Measurements from ENCODE around the gene GTF3C1.

Gene GTF3C1

DNA sequence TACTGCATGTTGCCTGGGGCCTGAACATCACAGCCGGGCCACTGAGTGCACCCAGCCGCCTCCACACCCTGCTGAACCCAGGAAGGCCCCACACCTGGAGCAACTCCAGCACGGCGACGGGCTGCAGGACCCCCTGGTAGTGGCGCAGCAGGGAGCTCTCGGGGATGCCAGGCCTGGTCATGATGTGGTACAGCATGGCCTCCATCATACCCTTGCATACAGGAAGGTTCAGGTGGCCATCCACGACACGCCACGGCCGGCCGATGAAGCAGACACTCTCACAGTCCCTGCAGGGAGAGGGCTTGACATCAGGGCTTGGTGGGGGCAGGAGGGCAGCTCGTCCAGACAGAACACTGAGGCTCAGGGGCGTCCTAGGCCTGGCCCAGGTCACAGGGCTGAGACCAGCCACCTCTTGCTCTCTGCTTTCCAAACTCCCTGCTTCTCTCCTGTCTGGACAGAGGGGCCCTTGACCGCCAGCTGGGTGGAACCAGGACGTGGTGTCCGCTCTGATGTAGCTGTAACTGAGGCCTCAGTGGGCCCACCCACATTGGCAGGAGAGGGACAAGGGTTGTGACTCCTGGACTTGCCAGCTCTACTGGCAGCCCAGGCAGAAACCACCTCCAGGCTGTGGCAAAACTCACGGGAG, 87.4 kb downstream of the GTF3C1 start:
- TF ChIP-seq SNAI2 (CRISPR knock-in tag; IDR thresholded peaks at IDR 0.05) (no peak), TCF4 (CRISPR knock-in tag; IDR thresholded peaks at IDR 0.05; ENCODE audit: borderline replicate concordance) (no peak), ZC3H10 (CRISPR knock-in tag; IDR thresholded peaks at IDR 0.05) (no peak), ISL1 (CRISPR knock-in tag; IDR thresholded peaks at IDR 0.05) (no peak), ZNF70 (CRISPR knock-in tag; IDR thresholded peaks at IDR 0.05) (no peak), ARNTL (CRISPR knock-in tag; IDR thresholded peaks at IDR 0.05; ENCODE audit: borderline replicate concordance, low read depth) (no peak), RARB (CRISPR knock-in tag; IDR thresholded peaks at IDR 0.05) (no peak), ZNF565 (CRISPR knock-in tag; conservative IDR thresholded peaks at IDR 0.05; ENCODE audit: low read depth) (no peak), BACH2 (CRISPR knock-in tag; IDR thresholded peaks at IDR 0.05; ENCODE audit: borderline replicate concordance) (no peak), ZNF8 (CRISPR knock-in tag; IDR thresholded peaks at IDR 0.05) (no peak), CSDC2 (CRISPR knock-in tag; IDR thresholded peaks at IDR 0.05) (no peak), TOX (CRISPR knock-in tag; IDR thresholded peaks at IDR 0.05; ENCODE audit: borderline replicate concordance) (no peak), OSR1 (CRISPR knock-in tag; IDR thresholded peaks at IDR 0.05) (no peak), ESRRG (CRISPR knock-in tag; IDR thresholded peaks at IDR 0.05) (no peak)
- TF ChIP-seq, protein P1, sequence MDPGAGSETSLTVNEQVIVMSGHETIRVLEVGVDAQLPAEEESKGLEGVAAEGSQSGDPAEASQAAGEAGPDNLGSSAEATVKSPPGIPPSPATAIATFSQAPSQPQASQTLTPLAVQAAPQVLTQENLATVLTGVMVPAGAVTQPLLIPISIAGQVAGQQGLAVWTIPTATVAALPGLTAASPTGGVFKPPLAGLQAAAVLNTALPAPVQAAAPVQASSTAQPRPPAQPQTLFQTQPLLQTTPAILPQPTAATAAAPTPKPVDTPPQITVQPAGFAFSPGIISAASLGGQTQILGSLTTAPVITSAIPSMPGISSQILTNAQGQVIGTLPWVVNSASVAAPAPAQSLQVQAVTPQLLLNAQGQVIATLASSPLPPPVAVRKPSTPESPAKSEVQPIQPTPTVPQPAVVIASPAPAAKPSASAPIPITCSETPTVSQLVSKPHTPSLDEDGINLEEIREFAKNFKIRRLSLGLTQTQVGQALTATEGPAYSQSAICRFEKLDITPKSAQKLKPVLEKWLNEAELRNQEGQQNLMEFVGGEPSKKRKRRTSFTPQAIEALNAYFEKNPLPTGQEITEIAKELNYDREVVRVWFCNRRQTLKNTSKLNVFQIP (CRISPR knock-in tag; IDR thresholded peaks at IDR 0.05; ENCODE audit: borderline replicate concordance, low read depth): no peak
- TF ChIP-seq, protein P2, sequence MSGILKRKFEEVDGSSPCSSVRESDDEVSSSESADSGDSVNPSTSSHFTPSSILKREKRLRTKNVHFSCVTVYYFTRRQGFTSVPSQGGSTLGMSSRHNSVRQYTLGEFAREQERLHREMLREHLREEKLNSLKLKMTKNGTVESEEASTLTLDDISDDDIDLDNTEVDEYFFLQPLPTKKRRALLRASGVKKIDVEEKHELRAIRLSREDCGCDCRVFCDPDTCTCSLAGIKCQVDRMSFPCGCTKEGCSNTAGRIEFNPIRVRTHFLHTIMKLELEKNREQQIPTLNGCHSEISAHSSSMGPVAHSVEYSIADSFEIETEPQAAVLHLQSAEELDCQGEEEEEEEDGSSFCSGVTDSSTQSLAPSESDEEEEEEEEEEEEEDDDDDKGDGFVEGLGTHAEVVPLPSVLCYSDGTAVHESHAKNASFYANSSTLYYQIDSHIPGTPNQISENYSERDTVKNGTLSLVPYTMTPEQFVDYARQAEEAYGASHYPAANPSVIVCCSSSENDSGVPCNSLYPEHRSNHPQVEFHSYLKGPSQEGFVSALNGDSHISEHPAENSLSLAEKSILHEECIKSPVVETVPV (CRISPR knock-in tag; IDR thresholded peaks at IDR 0.05): no peak
- no peak for ATAC-seq

DNA sequence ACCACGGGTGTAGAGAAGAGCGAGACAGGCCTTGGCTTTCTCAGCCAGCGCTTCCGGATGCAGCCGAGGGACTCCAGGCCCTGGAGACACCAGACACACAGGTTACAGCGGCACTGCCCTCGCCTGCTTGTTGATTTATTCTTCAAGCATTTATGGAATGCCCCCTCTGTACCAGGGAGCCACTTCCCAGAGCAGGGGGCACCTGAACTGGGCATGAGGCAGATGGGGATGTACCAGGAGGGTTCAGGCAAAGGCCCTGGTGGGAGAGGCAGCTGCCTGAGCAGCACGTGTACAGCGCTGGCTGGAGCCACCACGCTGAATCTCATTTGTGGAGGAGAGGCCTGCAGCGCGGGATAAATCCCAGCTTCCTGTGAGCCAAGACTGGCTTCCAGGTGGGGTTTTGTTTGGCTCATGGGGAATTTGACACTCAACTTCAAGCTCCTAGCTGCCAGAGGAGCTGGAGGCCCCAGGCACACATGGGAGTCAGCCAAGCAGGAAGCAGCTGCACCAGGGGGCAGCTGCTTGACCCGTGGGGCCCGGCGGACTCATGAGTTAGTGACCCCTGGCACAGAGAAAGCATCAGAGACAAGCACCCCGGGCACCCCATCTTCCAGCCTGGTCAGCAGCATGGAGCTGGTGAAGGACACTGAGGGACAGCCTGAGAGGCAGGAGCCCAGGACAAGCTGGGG, 88.1 kb downstream of the GTF3C1 start:
- ATAC-seq: no peak; the same call in 2 of the 3 replicates
- no peak for TF ChIP-seq ARNTL (CRISPR knock-in tag; IDR thresholded peaks at IDR 0.05; ENCODE audit: borderline replicate concordance, low read depth)
- TF ChIP-seq, protein P3, sequence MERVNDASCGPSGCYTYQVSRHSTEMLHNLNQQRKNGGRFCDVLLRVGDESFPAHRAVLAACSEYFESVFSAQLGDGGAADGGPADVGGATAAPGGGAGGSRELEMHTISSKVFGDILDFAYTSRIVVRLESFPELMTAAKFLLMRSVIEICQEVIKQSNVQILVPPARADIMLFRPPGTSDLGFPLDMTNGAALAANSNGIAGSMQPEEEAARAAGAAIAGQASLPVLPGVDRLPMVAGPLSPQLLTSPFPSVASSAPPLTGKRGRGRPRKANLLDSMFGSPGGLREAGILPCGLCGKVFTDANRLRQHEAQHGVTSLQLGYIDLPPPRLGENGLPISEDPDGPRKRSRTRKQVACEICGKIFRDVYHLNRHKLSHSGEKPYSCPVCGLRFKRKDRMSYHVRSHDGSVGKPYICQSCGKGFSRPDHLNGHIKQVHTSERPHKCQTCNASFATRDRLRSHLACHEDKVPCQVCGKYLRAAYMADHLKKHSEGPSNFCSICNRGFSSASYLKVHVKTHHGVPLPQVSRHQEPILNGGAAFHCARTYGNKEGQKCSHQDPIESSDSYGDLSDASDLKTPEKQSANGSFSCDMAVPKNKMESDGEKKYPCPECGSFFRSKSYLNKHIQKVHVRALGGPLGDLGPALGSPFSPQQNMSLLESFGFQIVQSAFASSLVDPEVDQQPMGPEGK (CRISPR knock-in tag; IDR thresholded peaks at IDR 0.05; ENCODE audit: borderline replicate concordance): no peak
- no peak for TF ChIP-seq ZNF8 (CRISPR knock-in tag; IDR thresholded peaks at IDR 0.05)
- TF ChIP-seq ZFP30 (CRISPR knock-in tag; IDR thresholded peaks at IDR 0.05): no peak
- TF ChIP-seq BACH2 (CRISPR knock-in tag; IDR thresholded peaks at IDR 0.05; ENCODE audit: borderline replicate concordance): no peak
- TF ChIP-seq, protein P4, sequence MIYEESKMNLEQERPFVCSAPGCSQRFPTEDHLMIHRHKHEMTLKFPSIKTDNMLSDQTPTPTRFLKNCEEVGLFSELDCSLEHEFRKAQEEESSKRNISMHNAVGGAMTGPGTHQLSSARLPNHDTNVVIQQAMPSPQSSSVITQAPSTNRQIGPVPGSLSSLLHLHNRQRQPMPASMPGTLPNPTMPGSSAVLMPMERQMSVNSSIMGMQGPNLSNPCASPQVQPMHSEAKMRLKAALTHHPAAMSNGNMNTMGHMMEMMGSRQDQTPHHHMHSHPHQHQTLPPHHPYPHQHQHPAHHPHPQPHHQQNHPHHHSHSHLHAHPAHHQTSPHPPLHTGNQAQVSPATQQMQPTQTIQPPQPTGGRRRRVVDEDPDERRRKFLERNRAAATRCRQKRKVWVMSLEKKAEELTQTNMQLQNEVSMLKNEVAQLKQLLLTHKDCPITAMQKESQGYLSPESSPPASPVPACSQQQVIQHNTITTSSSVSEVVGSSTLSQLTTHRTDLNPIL (CRISPR knock-in tag; IDR thresholded peaks at IDR 0.05; ENCODE audit: low read depth): no peak
- TF ChIP-seq SNAI2 (CRISPR knock-in tag; IDR thresholded peaks at IDR 0.05): no peak
- no peak for TF ChIP-seq ESRRG (CRISPR knock-in tag; IDR thresholded peaks at IDR 0.05)

DNA sequence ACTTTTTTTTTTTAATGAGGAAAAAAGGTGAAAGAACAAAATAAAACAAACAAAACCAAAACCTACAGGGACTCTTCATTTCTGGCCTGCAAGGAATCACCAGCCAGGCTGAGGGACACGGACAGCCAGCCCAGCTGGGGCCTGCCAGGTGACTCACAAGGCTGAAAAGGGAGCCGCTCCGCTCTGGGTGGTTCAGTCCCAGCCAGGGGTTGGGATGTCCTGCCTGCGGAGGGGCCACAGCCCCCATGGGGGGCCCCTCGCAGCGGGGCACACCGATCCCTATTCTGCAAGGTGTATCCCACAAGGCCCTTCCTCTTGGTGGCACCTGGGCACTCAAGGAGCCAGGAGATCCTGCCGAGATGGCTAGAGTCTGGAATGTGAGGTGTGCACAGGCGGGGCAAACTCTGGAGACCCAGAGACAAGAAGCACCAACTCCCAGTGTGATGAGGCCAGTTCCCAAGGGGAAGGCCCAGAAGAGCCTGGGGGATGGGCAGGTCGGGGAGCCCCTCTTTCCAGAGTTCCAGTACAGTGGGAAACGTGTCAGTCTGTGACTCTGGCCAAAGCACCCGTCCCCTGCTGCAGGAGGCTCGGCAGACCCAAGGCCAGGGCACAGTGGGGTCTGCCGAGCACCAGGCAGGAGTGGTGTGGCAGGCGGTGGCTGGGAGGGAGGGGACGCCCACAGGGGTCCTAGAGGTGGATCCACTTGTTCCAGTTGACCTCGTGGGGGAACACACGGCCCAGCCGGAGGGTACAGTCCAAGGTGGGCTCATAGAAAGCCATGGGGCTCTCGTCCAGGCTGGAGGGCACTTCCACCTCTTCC, 88.8 kb downstream of the GTF3C1 start:
- TF ChIP-seq, protein P4 (CRISPR knock-in tag; IDR thresholded peaks at IDR 0.05; ENCODE audit: low read depth): no peak
- TF ChIP-seq, protein P5, sequence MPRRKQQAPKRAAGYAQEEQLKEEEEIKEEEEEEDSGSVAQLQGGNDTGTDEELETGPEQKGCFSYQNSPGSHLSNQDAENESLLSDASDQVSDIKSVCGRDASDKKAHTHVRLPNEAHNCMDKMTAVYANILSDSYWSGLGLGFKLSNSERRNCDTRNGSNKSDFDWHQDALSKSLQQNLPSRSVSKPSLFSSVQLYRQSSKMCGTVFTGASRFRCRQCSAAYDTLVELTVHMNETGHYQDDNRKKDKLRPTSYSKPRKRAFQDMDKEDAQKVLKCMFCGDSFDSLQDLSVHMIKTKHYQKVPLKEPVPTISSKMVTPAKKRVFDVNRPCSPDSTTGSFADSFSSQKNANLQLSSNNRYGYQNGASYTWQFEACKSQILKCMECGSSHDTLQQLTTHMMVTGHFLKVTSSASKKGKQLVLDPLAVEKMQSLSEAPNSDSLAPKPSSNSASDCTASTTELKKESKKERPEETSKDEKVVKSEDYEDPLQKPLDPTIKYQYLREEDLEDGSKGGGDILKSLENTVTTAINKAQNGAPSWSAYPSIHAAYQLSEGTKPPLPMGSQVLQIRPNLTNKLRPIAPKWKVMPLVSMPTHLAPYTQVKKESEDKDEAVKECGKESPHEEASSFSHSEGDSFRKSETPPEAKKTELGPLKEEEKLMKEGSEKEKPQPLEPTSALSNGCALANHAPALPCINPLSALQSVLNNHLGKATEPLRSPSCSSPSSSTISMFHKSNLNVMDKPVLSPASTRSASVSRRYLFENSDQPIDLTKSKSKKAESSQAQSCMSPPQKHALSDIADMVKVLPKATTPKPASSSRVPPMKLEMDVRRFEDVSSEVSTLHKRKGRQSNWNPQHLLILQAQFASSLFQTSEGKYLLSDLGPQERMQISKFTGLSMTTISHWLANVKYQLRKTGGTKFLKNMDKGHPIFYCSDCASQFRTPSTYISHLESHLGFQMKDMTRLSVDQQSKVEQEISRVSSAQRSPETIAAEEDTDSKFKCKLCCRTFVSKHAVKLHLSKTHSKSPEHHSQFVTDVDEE (CRISPR knock-in tag; IDR thresholded peaks at IDR 0.05): no peak
- TF ChIP-seq ZNF8 (CRISPR knock-in tag; IDR thresholded peaks at IDR 0.05) (no peak), GLIS3 (CRISPR knock-in tag; IDR thresholded peaks at IDR 0.05) (no peak), ZFP30 (CRISPR knock-in tag; IDR thresholded peaks at IDR 0.05) (no peak), ISL1 (CRISPR knock-in tag; IDR thresholded peaks at IDR 0.05) (no peak), SNAI2 (CRISPR knock-in tag; IDR thresholded peaks at IDR 0.05) (no peak), CSDC2 (CRISPR knock-in tag; IDR thresholded peaks at IDR 0.05) (no peak), BACH2 (CRISPR knock-in tag; IDR thresholded peaks at IDR 0.05; ENCODE audit: borderline replicate concordance) (no peak)
- ATAC-seq: no peak
